Liver (tissue), 9 donors: ENCODE results near the gene GTSE1. TPM values are rescaled to one million over a fixed set of nuclear protein-coding genes. Genes with fewer than 3 reads are reported as not detected.

Source experiments
- DNase-seq: peaks from one replicate; pipeline ENCODE4 v3.0.0-alpha.2; 2017; ENCODE audit warnings: low spot score
- H3K27ac ChIP-seq, 2 donors: one replicate each; pipeline ENCODE4 v1.7.0; 2013; ENCODE audit warnings: inconsistent platforms in 2 of 2, low read length in 2 of 2, control low read depth in 1 of 2, low read depth in 1 of 2, mild to moderate bottlenecking in 1 of 2
- H3K27me3 ChIP-seq, 4 donors: one replicate each; pipeline versions ENCODE4 v1.6.1 to v1.7.0; 2013; ENCODE audit warnings: low read length in 3 of 4, inconsistent platforms in 1 of 4, mild to moderate bottlenecking in 1 of 4, moderate library complexity in 1 of 4; ENCODE audit not compliant: control insufficient read depth in 4 of 4, insufficient read depth in 4 of 4
- H3K36me3 ChIP-seq, 4 donors: one replicate each; pipeline versions ENCODE4 v1.6.1 to v1.7.0; 2013; ENCODE audit warnings: low read length in 3 of 4, mild to moderate bottlenecking in 3 of 4, low read depth in 1 of 4, moderate library complexity in 1 of 4; ENCODE audit not compliant: control insufficient read depth in 4 of 4, insufficient read depth in 3 of 4
- H3K4me1 ChIP-seq, 4 donors: one replicate each; pipeline versions ENCODE4 v1.6.1 to v1.7.0; 2013; ENCODE audit warnings: low read length in 3 of 4, mild to moderate bottlenecking in 3 of 4, moderate library complexity in 1 of 4; ENCODE audit not compliant: control insufficient read depth in 4 of 4, insufficient read depth in 4 of 4
- H3K4me3 ChIP-seq, 3 donors: one replicate each; pipeline versions ENCODE4 v1.6.1 to v1.7.0; 2013; ENCODE audit warnings: low read length in 3 of 3, control low read depth in 1 of 3, low read depth in 1 of 3, mild to moderate bottlenecking in 1 of 3
- H3K9ac ChIP-seq, 2 donors: one replicate each; pipeline ENCODE4 v1.7.0; 2013; ENCODE audit warnings: low read length in 2 of 2, mild to moderate bottlenecking in 2 of 2, moderate library complexity in 2 of 2, control low read depth in 1 of 2, low read depth in 1 of 2
- H3K9me3 ChIP-seq, 4 donors: one replicate each; pipeline versions ENCODE4 v1.6.1 to v1.7.0; 2013; ENCODE audit warnings: low read length in 3 of 4; ENCODE audit not compliant: control insufficient read depth in 4 of 4
- EGR1 ChIP-seq, 2 donors: IDR thresholded peaks; 2 replicates each; pipeline ENCODE4 v1.6.1; 2016 to 2018; ENCODE audit warnings: antibody characterized with exemption in 2 of 2, low read depth in 2 of 2
- FOXA1 ChIP-seq: IDR thresholded peaks from 2 replicates; pipeline ENCODE4 v1.6.1; 2016; ENCODE audit warnings: antibody characterized with exemption
- FOXA2 ChIP-seq: IDR thresholded peaks from 2 replicates; pipeline ENCODE4 v1.6.1; 2016; ENCODE audit warnings: antibody characterized with exemption
- GABPA ChIP-seq, 2 donors: IDR thresholded peaks in 1 of 2; conservative IDR thresholded peaks in 1 of 2; 2 replicates each; pipeline ENCODE4 v1.6.1; 2016; ENCODE audit warnings: antibody characterized with exemption in 2 of 2, mild to moderate bottlenecking in 1 of 2, moderate library complexity in 1 of 2
- HNF4A ChIP-seq, 2 donors: conservative IDR thresholded peaks; 2 replicates each; pipeline ENCODE4 v1.6.1; 2016; ENCODE audit warnings: antibody characterized with exemption in 2 of 2, mild to moderate bottlenecking in 2 of 2
- HNF4G ChIP-seq: IDR thresholded peaks from 2 replicates; pipeline ENCODE4 v1.6.1; 2016; ENCODE audit warnings: antibody characterized with exemption
- JUND ChIP-seq, 2 donors: IDR thresholded peaks; 2 replicates each; pipeline ENCODE4 v1.6.1; 2016; ENCODE audit warnings: antibody characterized with exemption in 2 of 2
- NR2F2 ChIP-seq: IDR thresholded peaks from 2 replicates; pipeline ENCODE4 v1.6.1; 2016; ENCODE audit warnings: antibody characterized with exemption
- RAD21 ChIP-seq, 2 donors: IDR thresholded peaks; 2 replicates each; pipeline ENCODE4 v1.6.1; 2016; ENCODE audit warnings: antibody characterized with exemption in 2 of 2, mild to moderate bottlenecking in 2 of 2
- RXRA ChIP-seq, 2 donors: IDR thresholded peaks; 2 replicates each; pipeline ENCODE4 v1.6.1; 2017 to 2018; ENCODE audit warnings: antibody characterized with exemption in 2 of 2, mild to moderate bottlenecking in 1 of 2
- SP1 ChIP-seq: IDR thresholded peaks from 2 replicates; pipeline ENCODE4 v1.6.1; 2018; ENCODE audit warnings: antibody characterized with exemption, mild to moderate bottlenecking
- YY1 ChIP-seq: IDR thresholded peaks from 2 replicates; pipeline ENCODE4 v1.6.1; 2016; ENCODE audit warnings: antibody characterized with exemption, mild to moderate bottlenecking
- WGBS: extraction: QIAGEN DNeasy Blood & Tissue Kit; methylation state at CpG from one replicate; pipeline ENCODE4 v1.1.7; 2013; 5-methylcytosine and 5-hydroxymethylcytosine counted together
- polyA plus RNA-seq, 2 donors: library from polyadenylated mRNA; stranded (reverse) in 1 of 2; unstranded in 1 of 2; fragments of 200-250 nt in 1 of 2; fragments of >200 nt in 1 of 2; fragmentation: Nextera tagmentation in 1 of 2; extraction: Ambion mirVana in 1 of 2; gene quantifications; one replicate each; pipeline versions ENCODE4 v1.2.1 to v1.2.3, GENCODE V29; 2013 to 2015
- total RNA-seq, 2 donors: library from RNA; depleted of rRNA; stranded (reverse); fragments of >200 nt; gene quantifications; one replicate each; pipeline ENCODE4 v1.2.3, GENCODE V29; 2014
- TF ChIP-seq, protein P1 (sequence below): IDR thresholded peaks from 2 replicates; pipeline ENCODE4 v1.6.1; 2016; ENCODE audit warnings: antibody characterized with exemption
- TF ChIP-seq, protein P2 (sequence below): fragments of 150-350 bp; IDR thresholded peaks from 2 replicates; pipeline ENCODE4 v1.5.1; 2017; ENCODE audit warnings: improper control_type of control experiment, low read depth, low read length; ENCODE audit not compliant: missing input control
- TF ChIP-seq, protein P3 (sequence below): IDR thresholded peaks from 2 replicates; pipeline ENCODE4 v1.6.1; 2016; ENCODE audit warnings: antibody characterized with exemption
- TF ChIP-seq, protein P4 (sequence below): IDR thresholded peaks from 2 replicates; pipeline ENCODE4 v1.6.1; 2016; ENCODE audit warnings: antibody characterized with exemption
- TF ChIP-seq, protein P5 (sequence below): IDR thresholded peaks from 2 replicates; pipeline ENCODE4 v1.6.1; 2016; ENCODE audit warnings: antibody characterized with exemption, mild to moderate bottlenecking
- donor health status: healthy.
- donor health status: healthy.
- donor health status: healthy.
- donor health status: healthy.
- donor health status: healthy.

The GTSE1 gene
- total and polyA plus RNA-seq, 4 donors = 0.17 to 13.9 (median 0.85) TPM

DNA sequence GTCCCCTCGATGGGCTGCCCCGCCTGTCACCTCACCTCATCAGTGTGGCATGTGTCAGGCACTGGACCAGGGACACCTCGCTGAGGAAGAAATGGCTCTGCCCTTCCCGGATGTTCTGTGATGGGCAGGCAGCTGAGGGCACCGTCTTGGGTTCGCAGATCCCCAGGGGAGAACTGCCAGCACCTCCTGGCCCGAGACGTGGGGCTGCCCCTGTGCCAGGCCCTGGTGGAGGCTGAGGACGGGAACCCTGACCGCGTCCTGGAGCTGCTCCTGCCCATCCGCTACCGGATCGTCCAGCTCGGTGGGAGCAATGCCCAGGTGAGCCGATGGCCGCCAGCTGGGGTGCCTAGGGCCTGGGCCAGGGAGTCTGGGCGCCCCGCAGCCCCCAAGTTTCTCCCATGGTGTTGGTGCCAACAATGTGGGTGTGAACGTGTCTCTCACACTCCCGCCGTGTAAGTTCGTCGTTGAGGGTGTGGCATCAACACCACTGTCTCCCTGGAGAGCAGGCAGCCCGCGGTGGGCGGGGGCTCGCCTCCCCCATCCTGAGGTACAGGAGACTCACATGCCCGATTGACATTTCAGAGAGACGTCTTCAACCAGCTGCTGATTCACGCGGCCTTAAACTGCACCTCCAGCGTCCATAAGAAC, 7.3 kb upstream of the GTSE1 start:
- peaks cover 35 to 86% (median 67%) of the 10 kb centered on the region in 4 donors for H3K36me3 ChIP-seq
- no peaks in the 10 kb centered on the region for H3K9me3 ChIP-seq
- H3K27ac ChIP-seq = no peak overlapping the region
- H3K27me3 ChIP-seq = no peaks in the 10 kb centered on the region
- H3K4me3 ChIP-seq = no peak overlapping the region
- WGBS = 90% methylated on average over 33 of the region's 33 CpGs
- no peak for DNase-seq
- H3K9ac ChIP-seq = no peak overlapping the region
- no peak for TF ChIP-seq FOXA1
- TF ChIP-seq, protein P1, sequence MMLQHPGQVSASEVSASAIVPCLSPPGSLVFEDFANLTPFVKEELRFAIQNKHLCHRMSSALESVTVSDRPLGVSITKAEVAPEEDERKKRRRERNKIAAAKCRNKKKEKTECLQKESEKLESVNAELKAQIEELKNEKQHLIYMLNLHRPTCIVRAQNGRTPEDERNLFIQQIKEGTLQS = no peak
- TF ChIP-seq HNF4A (conservative IDR thresholded peaks at IDR 0.05) = no peak
- no peak for TF ChIP-seq SP1
- TF ChIP-seq, protein P2, sequence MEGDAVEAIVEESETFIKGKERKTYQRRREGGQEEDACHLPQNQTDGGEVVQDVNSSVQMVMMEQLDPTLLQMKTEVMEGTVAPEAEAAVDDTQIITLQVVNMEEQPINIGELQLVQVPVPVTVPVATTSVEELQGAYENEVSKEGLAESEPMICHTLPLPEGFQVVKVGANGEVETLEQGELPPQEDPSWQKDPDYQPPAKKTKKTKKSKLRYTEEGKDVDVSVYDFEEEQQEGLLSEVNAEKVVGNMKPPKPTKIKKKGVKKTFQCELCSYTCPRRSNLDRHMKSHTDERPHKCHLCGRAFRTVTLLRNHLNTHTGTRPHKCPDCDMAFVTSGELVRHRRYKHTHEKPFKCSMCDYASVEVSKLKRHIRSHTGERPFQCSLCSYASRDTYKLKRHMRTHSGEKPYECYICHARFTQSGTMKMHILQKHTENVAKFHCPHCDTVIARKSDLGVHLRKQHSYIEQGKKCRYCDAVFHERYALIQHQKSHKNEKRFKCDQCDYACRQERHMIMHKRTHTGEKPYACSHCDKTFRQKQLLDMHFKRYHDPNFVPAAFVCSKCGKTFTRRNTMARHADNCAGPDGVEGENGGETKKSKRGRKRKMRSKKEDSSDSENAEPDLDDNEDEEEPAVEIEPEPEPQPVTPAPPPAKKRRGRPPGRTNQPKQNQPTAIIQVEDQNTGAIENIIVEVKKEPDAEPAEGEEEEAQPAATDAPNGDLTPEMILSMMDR = no peak
- no peak for TF ChIP-seq RAD21 (IDR thresholded peaks at IDR 0.05)
- no peak for TF ChIP-seq GABPA (IDR thresholded peaks at IDR 0.05 in 1 of 2, conservative IDR thresholded peaks at IDR 0.05 in 1 of 2)
- no peak for TF ChIP-seq RXRA (IDR thresholded peaks at IDR 0.05)
- TF ChIP-seq NR2F2 = no peak
- TF ChIP-seq FOXA2 = no peak
- TF ChIP-seq JUND (IDR thresholded peaks at IDR 0.05) = no peak
- TF ChIP-seq EGR1 (IDR thresholded peaks at IDR 0.05; ENCODE audit: low read depth in 2 of 2) = no peak
- TF ChIP-seq, protein P3, sequence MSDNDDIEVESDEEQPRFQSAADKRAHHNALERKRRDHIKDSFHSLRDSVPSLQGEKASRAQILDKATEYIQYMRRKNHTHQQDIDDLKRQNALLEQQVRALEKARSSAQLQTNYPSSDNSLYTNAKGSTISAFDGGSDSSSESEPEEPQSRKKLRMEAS = no peak
- TF ChIP-seq, protein P4, sequence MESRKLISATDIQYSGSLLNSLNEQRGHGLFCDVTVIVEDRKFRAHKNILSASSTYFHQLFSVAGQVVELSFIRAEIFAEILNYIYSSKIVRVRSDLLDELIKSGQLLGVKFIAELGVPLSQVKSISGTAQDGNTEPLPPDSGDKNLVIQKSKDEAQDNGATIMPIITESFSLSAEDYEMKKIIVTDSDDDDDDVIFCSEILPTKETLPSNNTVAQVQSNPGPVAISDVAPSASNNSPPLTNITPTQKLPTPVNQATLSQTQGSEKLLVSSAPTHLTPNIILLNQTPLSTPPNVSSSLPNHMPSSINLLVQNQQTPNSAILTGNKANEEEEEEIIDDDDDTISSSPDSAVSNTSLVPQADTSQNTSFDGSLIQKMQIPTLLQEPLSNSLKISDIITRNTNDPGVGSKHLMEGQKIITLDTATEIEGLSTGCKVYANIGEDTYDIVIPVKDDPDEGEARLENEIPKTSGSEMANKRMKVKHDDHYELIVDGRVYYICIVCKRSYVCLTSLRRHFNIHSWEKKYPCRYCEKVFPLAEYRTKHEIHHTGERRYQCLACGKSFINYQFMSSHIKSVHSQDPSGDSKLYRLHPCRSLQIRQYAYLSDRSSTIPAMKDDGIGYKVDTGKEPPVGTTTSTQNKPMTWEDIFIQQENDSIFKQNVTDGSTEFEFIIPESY = no peak
- no peak for TF ChIP-seq YY1
- TF ChIP-seq HNF4G = no peak
- peaks cover 0 to 4% (median 2%) of the 10 kb centered on the region in 4 donors for H3K4me1 ChIP-seq

DNA sequence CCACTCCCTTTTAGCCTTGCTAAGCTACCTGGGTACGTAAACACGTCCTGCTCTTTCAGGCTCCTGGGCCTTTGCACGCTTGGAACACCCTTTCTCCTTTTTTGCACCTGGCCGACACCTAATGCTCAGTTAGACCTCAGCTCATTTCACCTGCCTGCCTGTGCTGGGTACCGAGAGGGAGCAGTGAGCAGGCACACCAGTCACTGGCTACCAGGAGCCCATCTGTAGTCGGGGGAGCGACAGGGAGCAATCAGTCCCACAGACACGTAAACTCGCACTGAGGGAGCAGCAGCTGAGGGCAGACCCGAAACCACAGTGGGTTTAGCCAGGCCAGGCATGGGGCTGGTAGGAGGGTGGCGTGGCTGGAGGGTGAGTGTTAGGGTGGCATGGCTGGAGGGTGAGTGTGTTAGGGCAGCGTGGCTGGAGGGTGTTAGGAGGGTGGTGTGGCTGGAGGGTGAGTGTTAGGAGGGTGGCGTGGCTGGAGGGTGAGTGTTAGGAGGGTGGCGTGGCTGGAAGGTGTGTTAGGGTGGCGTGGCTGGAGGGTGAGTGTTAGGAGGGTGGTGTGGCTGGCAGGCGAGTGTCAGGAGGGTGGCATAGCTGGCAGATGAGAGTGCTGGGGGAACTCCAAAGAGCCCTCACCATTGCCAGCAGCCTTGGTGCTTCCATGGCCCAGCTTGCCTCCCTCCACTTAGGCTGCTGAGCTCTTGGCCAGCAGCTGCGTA, 6.4 kb upstream of the GTSE1 start:
- H3K9ac ChIP-seq = no peak overlapping the region
- H3K27me3 ChIP-seq = no peaks in the 10 kb centered on the region
- H3K9me3 ChIP-seq = no peaks in the 10 kb centered on the region
- no peak overlapping the region for H3K4me3 ChIP-seq
- no peak overlapping the region for H3K27ac ChIP-seq
- DNase-seq = no peak
- TF ChIP-seq HNF4A (conservative IDR thresholded peaks at IDR 0.05) (no peak), GABPA (IDR thresholded peaks at IDR 0.05 in 1 of 2, conservative IDR thresholded peaks at IDR 0.05 in 1 of 2) (no peak), RAD21 (IDR thresholded peaks at IDR 0.05) (no peak), RXRA (IDR thresholded peaks at IDR 0.05) (no peak), HNF4G (no peak)
- TF ChIP-seq, protein P2 = no peak
- TF ChIP-seq, protein P5, sequence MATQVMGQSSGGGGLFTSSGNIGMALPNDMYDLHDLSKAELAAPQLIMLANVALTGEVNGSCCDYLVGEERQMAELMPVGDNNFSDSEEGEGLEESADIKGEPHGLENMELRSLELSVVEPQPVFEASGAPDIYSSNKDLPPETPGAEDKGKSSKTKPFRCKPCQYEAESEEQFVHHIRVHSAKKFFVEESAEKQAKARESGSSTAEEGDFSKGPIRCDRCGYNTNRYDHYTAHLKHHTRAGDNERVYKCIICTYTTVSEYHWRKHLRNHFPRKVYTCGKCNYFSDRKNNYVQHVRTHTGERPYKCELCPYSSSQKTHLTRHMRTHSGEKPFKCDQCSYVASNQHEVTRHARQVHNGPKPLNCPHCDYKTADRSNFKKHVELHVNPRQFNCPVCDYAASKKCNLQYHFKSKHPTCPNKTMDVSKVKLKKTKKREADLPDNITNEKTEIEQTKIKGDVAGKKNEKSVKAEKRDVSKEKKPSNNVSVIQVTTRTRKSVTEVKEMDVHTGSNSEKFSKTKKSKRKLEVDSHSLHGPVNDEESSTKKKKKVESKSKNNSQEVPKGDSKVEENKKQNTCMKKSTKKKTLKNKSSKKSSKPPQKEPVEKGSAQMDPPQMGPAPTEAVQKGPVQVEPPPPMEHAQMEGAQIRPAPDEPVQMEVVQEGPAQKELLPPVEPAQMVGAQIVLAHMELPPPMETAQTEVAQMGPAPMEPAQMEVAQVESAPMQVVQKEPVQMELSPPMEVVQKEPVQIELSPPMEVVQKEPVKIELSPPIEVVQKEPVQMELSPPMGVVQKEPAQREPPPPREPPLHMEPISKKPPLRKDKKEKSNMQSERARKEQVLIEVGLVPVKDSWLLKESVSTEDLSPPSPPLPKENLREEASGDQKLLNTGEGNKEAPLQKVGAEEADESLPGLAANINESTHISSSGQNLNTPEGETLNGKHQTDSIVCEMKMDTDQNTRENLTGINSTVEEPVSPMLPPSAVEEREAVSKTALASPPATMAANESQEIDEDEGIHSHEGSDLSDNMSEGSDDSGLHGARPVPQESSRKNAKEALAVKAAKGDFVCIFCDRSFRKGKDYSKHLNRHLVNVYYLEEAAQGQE = no peak
- TF ChIP-seq, protein P4 = no peak
- 96% methylated on average over 17 of the region's 17 CpGs for WGBS
- H3K4me1 ChIP-seq = peaks cover 0 to 8% (median 2%) of the 10 kb centered on the region in 4 donors
- peaks cover 30 to 77% (median 58%) of the 10 kb centered on the region in 4 donors for H3K36me3 ChIP-seq
